SK-MEL-5 (cell line): ENCODE measurements around the gene CBLN1. TPM values are rescaled to one million over a fixed set of nuclear protein-coding genes. Genes with fewer than 3 reads are reported as not detected.

Experiments
- DNase-seq: peaks from one replicate; pipeline ENCODE4 v3.0.0-alpha.2; 2016; ENCODE audit warnings: low read depth, low spot score
- in situ Hi-C: cut with HindIII; loops from 2 replicates; pipeline ENCODE4 v1.10.0; 2016; ENCODE audit warnings: low sequenced_read_pairs, high pct_unique_total_duplicates, low pct_unique_long_range_greater_than_20kb
- total RNA-seq: library from RNA; depleted of rRNA; stranded (reverse); fragments of >200 nt; shearing (Covaris generic); gene quantifications from 2 replicates; pipeline ENCODE4 v1.2.3, GENCODE V29; 2014

The CBLN1 gene
- total RNA-seq, 1 experiment from 2014 or later = 0.13 TPM

DNA sequence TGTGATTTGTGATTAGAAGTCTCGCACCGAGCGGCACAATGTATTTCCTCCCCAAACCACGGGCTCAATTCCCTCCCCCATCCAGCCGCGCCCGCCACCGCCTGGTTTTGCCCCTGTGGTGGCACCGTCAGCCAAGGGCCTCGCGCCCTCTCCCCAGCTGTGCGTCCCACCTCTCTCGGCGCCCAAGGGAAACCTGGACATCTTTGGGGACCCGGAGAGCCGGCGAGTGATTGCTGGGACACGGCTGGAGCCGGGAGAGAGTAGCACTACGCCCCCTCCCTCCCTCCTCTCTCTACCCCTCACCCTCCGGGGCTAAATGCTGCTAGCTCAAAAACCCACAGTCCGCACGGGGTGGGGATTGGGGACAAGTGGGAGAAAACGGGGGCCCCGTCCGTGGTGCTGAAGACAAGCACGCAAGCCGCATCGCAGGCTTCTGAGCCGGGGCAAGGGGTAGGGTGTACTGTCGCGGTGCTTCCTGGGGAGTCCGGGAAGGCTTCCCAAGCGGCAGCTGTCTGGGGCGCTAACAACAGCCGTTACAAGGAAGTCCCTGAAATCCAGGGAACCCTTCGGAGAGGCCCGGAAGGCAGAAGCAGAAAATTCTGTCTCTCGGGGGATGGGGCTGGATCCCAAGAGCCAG, 1.4 kb downstream of the CBLN1 start:
- in situ Hi-C loops = no loop called here
- no peak for DNase-seq

DNA sequence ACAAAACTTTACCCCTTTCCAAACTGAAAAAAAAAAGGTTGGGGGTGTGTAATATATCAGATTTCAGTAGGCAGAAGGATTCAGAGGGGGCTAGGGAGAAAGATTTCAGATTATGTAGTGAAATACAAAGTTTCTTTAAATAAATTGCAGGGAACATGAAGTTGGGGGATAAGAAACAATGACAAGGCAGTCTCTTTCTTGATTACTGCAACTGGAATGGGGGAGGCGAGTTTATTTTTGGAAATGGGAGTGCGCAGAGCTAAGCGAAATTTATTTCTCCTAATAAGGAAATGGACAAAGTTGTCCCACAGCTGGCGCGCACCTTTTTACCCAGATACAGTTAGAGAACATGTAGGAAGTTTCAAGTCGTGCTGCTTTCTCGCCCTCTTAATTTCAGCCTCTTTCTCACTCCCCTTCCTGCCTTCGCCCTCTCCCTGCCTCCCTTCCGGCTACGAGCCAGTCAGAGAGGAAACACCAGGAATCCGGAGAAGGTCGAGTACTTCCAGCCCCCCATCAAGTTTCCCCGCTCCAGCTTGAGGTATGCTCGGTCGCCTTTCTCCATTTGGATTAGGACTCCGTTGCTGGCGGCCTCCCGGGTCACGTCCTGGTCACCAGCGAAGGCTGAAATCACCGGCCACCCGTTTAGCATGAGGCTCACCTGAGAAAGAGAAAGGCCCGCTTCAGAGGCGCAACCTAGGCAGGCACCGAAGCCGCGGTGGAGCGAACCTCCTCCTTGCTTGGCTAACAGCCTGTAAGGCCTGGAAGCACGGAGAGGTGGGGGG, 2.5 kb downstream of the CBLN1 start:
- in situ Hi-C loops = no loop called here
- DNase-seq = no peak

DNA sequence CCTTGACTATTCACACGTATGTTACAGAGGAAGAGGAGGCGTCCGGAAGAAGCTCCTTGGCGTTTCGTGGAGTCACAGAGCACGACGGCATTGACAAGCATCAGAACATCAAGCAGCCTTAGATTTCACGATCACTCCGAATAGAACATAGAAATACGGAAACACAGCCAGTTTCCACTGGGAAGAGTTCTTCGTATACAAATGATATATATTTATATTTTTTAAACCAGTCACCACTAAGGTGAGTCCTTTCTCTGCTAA, 3.1 kb downstream of the CBLN1 start:
- no peak for DNase-seq
- in situ Hi-C loops = no loop called here

DNA sequence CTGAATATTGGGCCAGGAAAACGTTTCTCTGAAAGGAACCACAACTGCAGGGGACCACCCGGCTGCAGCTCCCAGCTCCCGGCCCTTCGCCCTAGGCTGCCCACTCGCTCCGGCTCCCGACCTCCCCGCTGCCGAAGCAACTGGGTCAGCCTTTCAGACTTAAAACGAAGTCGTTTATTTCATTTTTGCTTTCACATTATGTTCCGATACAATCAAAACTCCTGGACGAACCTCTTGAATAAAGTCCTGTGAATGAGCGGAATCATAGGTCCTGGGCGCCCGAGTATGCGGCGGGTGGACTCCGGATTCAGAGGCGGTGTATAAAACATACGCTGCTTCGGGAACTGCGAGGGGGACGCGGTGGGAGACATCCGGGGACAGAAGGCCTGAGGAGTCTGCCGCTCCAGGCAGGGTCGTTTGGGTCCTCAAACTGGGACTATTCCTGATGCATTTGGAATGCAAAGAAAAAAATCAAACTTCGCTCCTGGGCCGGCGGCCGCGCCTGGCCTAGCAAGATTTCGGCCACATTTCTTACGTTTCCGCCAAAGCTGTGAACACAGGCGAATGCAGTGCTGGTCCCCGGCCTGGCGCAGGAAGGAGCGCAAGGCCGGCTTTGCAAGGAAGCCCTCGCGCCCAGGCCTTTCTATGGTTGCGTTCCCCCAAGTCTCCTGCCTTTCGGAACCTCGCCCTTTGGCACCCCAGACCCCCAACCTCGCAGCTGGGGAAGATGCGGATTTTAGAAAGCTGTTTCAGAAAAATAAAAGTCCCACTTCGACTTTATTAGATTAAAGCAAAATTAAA, 3.7 kb downstream of the CBLN1 start:
- in situ Hi-C loops = no loop called here
- DNase-seq = no peak

DNA sequence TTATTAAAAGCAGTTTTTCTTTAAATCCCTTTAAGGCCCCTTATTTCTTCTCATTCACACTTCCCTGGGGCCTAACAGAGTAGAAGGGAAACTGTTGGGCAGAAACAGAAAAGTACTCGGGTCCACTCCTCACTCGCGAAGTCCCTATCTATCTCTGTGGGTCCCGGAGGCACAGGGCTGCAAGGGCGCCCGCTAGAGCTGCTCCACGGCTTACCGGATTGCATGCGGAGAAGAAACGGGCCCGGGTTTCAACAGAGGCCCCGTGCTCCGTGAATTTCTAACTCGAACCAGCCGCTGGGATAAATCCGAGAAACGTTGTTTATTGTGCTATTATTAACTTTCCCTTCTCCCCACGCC, 4.3 kb downstream of the CBLN1 start:
- in situ Hi-C loops = no loop called here
- no peak for DNase-seq

DNA sequence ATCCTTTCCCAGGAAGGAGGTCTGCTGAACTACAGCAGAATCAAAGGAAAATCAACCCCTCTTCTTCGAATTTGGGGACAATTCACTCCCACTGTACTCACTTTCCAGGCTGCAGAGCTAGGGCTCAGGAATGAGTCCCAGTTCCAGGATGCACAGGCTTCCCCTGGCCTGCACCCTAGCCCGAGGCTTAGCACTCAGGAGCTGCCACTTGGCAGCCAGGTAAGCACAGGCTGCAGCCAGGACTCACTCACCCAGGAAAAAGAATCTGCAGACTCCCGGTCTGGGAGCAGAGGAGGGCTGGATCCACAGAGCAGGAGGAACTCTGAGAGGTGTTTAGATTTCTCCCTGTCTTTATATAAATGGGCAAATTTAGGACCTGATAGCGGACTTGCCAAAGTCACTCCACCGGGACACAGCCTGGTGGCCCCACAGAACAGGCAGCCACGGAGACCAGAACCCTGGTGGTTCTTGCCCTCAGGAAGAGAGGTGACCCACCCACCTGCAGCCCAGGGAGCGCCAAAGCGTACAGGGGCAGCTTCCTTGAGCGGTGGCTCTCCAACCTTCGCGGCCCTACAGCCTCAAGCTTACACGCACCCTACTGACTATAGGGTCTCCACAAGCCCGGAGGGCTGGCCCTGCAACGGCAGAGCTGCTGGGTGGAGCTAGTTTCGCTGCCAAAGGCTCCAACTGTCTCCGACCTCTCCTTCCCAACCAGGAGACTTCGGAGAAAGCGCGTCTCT, 4.8 kb downstream of the CBLN1 start:
- no peak for DNase-seq
- in situ Hi-C loops = no loop called here

DNA sequence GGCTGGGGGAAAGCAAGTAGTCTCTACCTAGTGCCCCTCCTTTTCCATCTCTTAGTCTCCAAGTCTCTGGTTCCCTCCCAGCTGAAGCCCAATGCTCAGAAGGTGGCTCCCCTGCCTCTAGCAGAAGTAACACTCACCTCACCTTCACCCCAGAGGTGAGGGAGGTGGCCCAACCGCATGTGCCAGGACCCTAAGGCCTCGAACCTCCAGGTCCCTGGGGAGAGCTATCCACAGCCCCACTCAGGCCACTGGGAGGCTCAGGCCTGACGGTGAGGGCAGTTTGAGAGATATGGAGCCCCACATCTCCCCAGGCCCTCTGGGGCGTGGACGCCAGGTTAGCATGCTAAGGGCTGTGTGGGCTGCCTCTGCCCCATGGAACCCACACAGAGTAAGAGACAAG, 5.8 kb downstream of the CBLN1 start:
- DNase-seq = no peak
- in situ Hi-C loops = no loop called here

DNA sequence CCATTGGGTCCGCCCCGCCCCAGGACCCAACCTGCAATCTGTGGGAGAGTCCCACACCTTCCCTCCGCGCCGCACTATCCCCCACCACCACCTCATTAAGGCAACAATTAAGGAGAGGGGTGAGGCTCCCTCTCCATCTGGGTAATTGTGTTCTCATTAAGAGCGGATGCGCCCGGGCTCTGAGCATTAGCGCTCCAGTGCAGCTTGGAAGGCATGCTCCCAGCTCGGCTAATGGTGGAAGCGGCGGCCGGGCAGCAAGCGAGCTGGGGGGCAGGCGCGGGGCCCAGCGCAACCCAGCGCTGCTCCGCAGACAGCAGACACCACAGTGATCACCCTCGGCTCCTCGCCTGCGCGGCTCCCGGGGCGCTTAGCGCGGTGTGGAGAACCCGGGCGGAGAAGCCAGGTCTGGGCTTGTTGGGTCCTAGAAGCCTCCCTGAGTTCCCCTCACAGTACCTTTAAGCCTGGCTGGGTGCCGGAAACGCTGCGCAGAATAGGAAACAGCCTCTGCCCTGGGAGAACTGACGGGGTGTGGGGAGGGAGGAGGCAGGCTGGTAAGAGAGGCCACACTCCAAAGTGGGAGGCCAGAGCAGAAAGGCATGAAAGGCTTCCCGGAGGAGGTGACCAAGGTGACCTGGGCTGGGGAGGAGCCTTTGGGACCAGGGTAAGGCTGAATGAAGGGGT, 6.4 kb downstream of the CBLN1 start:
- no peak for DNase-seq
- in situ Hi-C loops = no loop called here

DNA sequence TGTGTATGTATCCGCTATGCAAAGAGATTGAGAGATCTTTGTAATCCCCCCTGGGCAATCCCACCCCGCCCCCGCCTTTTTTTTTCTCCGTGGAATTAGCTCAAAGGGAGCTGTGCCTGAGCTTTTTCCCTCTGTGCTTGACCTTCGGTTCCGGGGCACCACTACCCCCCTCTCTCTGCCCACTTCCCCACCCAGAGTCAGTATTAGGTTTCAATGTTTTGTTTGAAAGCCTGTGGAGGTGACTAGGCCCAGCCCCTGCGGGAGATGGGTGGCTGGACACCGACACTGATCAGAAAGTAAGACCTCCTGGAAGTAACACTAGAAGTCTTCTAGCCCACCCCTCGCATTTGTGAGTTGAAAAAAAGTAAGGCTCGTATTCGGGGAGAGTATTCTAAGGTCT, 7.0 kb downstream of the CBLN1 start:
- DNase-seq = no peak
- in situ Hi-C loops = no loop called here

DNA sequence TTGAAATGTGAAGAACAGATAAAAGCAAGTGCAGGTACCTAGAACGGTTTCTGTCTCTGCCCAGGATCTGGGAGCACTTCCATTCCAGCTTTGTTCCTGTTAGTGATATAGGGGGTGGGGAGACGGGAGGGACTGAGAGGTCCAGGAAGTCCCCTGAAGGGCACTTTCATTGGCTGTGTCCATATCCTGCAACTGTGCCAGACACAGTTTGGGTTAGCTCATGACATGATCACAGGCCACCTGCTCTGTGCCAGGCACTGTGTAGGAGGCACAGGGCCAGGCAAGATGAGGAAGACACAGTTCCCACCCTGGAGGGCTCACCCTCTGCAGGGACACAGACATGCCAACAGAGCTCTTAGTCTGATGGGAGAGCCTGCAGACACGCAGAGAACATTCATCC, 7.9 kb downstream of the CBLN1 start:
- in situ Hi-C loops = no loop called here
- no peak for DNase-seq

DNA sequence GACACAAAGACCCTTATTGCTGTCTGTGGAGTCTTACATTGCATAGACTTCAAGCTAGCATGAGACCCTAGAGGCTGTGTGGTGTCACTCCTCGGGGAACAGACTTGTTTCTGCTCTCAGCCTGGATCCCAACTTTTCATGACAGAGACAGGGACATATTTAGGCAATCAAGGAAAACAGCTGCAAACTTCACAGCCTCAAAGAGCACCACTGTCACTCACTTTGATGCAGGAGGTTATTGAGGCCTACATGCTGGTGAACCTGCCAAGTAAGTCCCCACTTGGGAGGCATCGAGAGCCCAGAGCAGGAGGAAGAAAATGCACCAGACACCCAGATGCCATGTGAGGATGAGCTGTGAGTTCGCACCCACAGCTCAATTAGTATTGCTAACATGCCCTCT, 10.3 kb downstream of the CBLN1 start:
- no peak for DNase-seq
- in situ Hi-C loops = no loop called here

DNA sequence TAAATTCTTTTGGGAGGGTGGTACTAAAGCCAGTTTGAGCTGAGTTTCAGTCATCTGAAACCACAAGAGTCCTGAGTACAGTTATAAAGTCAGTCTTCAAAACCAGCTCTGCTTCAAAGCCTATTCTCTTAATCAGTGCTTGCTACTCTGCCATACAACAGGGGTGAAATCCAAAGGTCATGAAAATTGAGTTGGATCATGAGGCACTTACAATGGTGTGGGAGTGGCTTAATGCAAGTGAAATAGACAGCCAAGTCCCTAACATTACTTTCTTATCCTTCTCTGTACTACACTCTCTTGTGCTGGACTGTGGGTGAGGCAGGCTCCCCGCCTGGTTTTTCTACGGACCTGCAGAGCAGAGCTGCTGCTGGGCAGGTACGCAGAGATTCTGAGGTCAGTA, 12.4 kb downstream of the CBLN1 start:
- no peak for DNase-seq
- in situ Hi-C loops = no loop called here

DNA sequence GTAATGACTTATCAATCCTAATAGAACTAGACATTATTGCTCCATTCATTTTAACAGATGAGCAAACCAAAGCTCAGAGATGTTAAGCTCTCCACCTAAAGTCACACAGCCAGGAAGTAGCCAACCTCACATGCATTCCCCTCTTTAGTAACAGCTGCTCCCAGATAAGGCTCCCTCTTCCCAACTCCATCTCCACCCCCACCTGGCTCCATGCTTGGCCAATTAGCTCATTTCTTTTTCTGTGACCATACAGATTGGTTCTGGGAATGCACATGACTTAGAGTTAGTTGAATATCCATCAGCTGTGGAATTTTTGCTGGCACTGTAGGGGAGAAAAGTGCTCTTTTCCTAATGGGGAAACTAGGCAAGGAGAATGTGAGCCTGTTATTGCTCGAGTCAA, 13.0 kb downstream of the CBLN1 start:
- DNase-seq = no peak
- in situ Hi-C loops = no loop called here

DNA sequence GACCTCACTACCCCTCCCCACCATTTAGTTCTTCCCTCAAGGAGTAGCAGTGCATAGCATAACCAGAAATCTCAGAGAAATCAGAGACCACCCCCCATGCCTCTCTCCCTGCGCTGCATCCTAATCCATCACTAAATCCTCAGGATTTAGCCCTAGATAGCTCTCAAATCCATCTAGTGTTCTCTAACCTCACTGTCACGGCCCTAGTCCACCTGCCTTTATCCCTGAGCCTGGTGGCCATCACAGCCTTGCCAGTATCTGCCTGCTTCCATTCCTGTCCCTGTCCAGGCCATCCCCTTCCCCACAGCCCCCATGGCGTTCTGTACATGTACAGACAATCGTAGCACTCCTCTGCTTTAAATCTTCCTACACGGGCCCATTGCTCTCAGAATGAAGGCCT, 19.1 kb downstream of the CBLN1 start:
- in situ Hi-C loops = no loop called here
- DNase-seq = no peak

DNA sequence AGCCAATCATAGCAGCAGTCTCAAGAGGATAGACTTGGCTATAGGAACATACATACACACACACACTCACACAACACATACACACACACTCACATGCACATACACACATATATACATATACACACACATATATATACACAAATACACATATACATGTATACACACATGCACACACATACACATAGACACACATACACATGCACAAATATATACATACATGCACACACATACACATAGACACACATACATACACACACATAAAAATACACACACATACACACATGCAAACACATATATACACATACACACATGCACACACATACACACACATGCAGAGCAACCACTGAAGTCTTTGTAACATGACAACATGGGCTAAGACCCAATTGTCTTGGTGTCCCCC, 19.7 kb downstream of the CBLN1 start:
- in situ Hi-C loops = no loop called here

DNA sequence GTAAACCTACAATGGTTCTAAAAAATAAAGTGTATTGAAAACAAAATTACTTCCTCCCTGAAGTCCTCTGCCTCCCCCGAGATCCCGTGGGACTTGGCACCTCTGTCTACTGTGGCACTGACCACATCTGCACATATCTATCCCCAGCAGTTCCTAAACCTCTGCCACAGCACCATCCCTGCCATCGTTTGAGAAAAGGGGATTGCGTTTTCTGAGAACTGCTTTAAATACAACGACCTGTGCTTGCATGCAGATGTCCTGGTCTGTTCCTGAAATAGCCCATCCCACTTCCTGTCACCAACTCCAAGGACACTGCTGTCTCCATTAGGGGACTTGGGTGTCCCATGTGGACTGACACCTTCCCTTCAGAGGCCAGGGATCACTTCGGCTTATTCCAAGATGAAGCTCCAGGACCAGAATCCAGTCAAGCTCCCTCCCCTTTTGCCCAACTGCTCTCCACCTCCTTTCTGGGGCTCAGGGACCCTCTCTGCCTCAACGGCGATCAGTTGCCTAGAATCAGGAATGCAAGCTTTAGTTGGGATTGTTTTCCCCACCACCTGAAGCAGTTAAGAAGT, 20.6 kb downstream of the CBLN1 start:
- DNase-seq = no peak
- in situ Hi-C loops = no loop called here

More for the DNA sequence above, 19.7 kb downstream of the CBLN1 start:
- DNase-seq = no peak

DNA sequence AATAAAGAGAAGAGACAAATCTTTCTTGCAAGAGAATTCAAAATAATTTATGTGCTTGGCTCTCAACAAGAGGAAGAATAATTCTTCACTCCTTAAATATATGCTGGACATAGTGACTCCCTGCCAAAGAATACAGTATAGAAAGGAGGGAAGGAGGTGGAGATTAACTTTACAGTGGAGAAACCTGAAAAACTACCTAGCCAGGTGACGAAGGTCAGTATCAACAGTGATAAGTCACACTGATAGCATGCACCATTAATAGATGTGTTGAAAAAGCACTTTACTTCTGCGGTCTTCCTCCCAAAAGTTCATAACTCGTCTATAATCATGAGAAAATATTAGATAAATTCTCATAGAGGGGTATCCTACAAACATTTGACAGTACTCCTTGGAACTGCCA, 21.4 kb downstream of the CBLN1 start:
- in situ Hi-C loops = no loop called here
- no peak for DNase-seq

DNA sequence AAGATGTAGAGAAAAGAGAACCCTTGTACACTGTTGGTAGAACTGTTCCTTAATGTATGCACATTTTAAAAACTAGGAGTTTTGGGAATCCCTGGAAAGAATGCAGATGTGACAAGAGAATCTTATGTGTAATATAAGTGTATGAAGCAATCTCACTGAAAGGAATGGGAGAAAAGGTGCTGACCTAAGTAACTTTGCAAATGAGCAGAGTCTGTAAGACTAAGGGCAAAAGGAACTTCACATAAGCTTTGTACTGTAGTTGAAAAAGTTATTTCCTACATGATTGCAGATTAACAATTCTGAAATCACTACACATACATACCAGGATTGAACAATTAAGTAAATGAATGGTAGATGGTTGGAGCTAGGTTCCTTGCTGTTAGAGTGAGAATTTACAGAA, 22.3 kb downstream of the CBLN1 start:
- in situ Hi-C loops = no loop called here

More for the DNA sequence above, 22.3 kb downstream of the CBLN1 start:
- DNase-seq = no peak
